ENCODE data around the gene KRT33A.

KRT33A gene

GRCh38 chr17:41393826-41394225 is 43.2 kb upstream of the KRT33A start:
- Histone ChIP-seq H3K36me3 (no peaks in the 10 kb centered on the region), H3K27me3 (ENCODE audit: insufficient read depth, low read depth, severe bottlenecking) (peaks cover 96% of the 10 kb centered on the region), H3K27ac (no peak overlapping the region), H3K4me3 (ENCODE audit: low read depth, low read length) (no peak overlapping the region), H3K9me3 (ENCODE audit: severe bottlenecking) (peaks cover 3% of the 10 kb centered on the region)
- DNase-seq = no peak
- no peak for TF ChIP-seq CTCF (IDR thresholded peaks at IDR 0.05; ENCODE audit: low read depth, low read length)

DNA sequence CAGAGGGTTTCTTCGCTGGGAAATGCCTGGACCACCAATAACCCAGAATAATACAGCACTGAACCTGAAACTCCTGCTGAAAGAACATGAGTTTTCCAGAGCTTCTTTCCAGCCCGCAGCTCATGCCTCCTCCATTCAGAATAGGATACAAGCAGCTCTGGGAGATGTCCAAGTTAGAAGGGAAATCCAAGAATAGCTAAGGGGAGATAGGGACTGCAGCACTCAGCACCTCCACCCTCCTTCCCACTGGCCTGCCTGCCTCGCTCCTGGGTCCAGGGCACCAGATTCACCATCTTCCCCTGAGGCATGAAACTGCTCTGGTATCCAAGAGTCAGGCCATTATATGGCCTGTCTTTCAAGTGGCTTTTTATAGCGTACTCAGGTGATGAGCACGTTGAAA is 42.7 kb upstream of the KRT33A start:
- no peak for DNase-seq
- Histone ChIP-seq H3K9me3 (ENCODE audit: severe bottlenecking) (peaks cover 3% of the 10 kb centered on the region), H3K4me3 (ENCODE audit: low read depth, low read length) (no peak overlapping the region), H3K36me3 (no peaks in the 10 kb centered on the region), H3K27me3 (ENCODE audit: insufficient read depth, low read depth, severe bottlenecking) (peaks cover 98% of the 10 kb centered on the region), H3K27ac (no peak overlapping the region)
- no peak for TF ChIP-seq CTCF (IDR thresholded peaks at IDR 0.05; ENCODE audit: low read depth, low read length)

- no peak for DNase-seq
- Histone ChIP-seq H3K27me3 (ENCODE audit: insufficient read depth, low read depth, severe bottlenecking) (peaks cover 98% of the 10 kb centered on the region), H3K36me3 (no peaks in the 10 kb centered on the region), H3K27ac (no peak overlapping the region), H3K9me3 (ENCODE audit: severe bottlenecking) (peaks cover 5% of the 10 kb centered on the region), H3K4me3 (ENCODE audit: low read depth, low read length) (no peak overlapping the region)
- no peak for TF ChIP-seq CTCF (IDR thresholded peaks at IDR 0.05; ENCODE audit: low read depth, low read length)
These were observed 41.6 kb upstream of the KRT33A start for GRCh38 chr17:41392278-41392677.

DNA sequence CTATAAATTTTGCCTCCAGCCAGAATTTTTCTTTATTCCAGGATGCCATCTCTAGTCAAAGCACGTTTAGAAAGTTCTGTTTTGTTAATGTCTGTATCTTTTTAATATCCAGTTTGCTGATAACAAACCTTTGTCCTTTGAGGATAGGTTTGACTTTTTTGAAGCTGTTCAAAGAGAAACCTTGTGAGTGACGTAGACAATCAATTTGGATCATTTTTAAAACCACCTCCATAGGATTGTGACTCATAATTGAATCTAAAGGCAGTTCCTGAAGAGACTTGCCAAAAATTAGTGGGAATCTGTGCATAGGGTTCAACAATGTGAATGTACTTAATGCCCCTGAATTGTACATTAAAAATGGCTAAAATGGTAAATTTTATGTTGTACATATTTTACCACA is 40.9 kb upstream of the KRT33A start:
- Histone ChIP-seq H3K4me3 (ENCODE audit: low read depth, low read length) (no peak overlapping the region), H3K9me3 (ENCODE audit: severe bottlenecking) (peaks cover 12% of the 10 kb centered on the region), H3K36me3 (no peaks in the 10 kb centered on the region), H3K27ac (no peak overlapping the region), H3K27me3 (ENCODE audit: insufficient read depth, low read depth, severe bottlenecking) (peaks cover 98% of the 10 kb centered on the region)
- DNase-seq = no peak
- TF ChIP-seq CTCF (IDR thresholded peaks at IDR 0.05; ENCODE audit: low read depth, low read length) = no peak

DNA sequence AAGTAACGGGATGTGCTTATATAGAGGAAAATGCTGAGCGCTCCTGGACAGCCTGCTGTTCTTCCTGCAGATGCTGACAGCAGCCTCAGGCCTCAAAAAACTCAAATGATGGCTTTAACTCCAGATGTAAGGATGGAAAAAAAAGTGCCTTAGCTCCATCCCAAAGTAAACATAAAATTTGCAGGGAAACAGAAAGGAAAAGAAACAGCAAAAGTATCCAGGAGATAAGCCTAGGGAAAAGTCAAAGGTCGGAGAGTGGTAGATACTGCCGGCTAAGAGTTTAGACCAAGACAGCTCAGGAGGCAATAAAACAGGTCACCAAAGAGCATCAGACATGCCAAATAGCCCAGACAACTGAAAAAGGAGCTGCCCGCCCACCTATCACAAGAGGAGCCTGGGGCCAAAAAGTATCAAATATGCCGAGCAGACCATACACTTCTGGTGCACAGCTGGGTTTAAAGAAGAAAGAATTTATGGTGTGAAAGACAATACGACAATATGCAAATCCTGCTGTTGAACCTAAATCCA is 39.8 kb upstream of the KRT33A start:
- H3K27ac ChIP-seq = no peak overlapping the region

More for the DNA sequence above, 39.8 kb upstream of the KRT33A start:
- Histone ChIP-seq H3K9me3 (ENCODE audit: severe bottlenecking) (peaks cover 18% of the 10 kb centered on the region), H3K36me3 (no peaks in the 10 kb centered on the region), H3K4me3 (ENCODE audit: low read depth, low read length) (no peak overlapping the region), H3K27me3 (ENCODE audit: insufficient read depth, low read depth, severe bottlenecking) (peaks cover 95% of the 10 kb centered on the region)
- no peak for TF ChIP-seq CTCF (IDR thresholded peaks at IDR 0.05; ENCODE audit: low read depth, low read length)
- no peak for DNase-seq
